B cell (primary cell): Measurements from ENCODE around the gene DDX25. TPM values are rescaled to one million over a fixed set of nuclear protein-coding genes. Genes with fewer than 3 reads are reported as not detected.

Source experiments
- ATAC-seq: fragments of 200-7000 bp; cut with Tn5 transposase; one replicate; pipeline ENCODE4 v1.10.0; 2021; ENCODE audit warnings: low read depth, mild to moderate bottlenecking, moderate number of reproducible peaks, moderate library complexity
- CTCF ChIA-PET: fragments of 350-600 bp; sonication (Branson Sonifier 250); formaldehyde crosslinking; loops from one replicate; lab custom pipeline; 2021; ENCODE audit warnings: antibody characterized with exemption, inconsistent platforms; lab: Charles Lee
- POLR2A ChIA-PET: fragments of 350-600 bp; sonication (Branson Sonifier 250); formaldehyde crosslinking; loops from one replicate; lab custom pipeline; 2021; ENCODE audit warnings: antibody characterized with exemption; lab: Charles Lee
- DNase-seq: peaks from one replicate; pipeline ENCODE4 v3.0.0; 2013
- H2AFZ ChIP-seq: 2 replicates; pipeline ENCODE4 v1.6.1; 2012; ENCODE audit warnings: mild to moderate bottlenecking, low read depth, low read length; ENCODE audit not compliant: insufficient read depth, poor library complexity, severe bottlenecking
- H3K27ac ChIP-seq, 2 donors: 1 replicate in 1 of 2; 2 replicates in 1 of 2; pipeline ENCODE4 v1.5.1; 2012 to 2013; ENCODE audit warnings: low read length in 2 of 2, mild to moderate bottlenecking in 2 of 2, moderate library complexity in 1 of 2
- H3K27me3 ChIP-seq, 4 experiments: fragments of 200-600 bp in 1 of 4; sonication (generic) in 1 of 4; replicated peaks in 1 of 4; 1 replicate in 2 of 4; 2 replicates in 2 of 4; pipeline versions ENCODE4 v1.6.1 to v1.7.0; 2013 to 2016; ENCODE audit warnings: low read length in 3 of 4, mild to moderate bottlenecking in 2 of 4, mixed read lengths in 1 of 4, moderate library complexity in 1 of 4; ENCODE audit not compliant: insufficient read depth in 4 of 4, control insufficient read depth in 3 of 4; ENCODE audit errors: control extremely low read depth in 1 of 4
- H3K36me3 ChIP-seq, 2 experiments: replicated peaks in 1 of 2; 1 replicate in 1 of 2; 2 replicates in 1 of 2; pipeline versions ENCODE4 v1.6.1 to v1.7.1; 2013; ENCODE audit warnings: low read length in 1 of 2; ENCODE audit not compliant: insufficient read depth in 2 of 2, control insufficient read depth in 1 of 2; ENCODE audit errors: control extremely low read depth in 1 of 2, extremely low read depth in 1 of 2
- H3K4me1 ChIP-seq, 2 donors: fragments of 200-600 bp in 1 of 2; sonication (generic) in 1 of 2; 1 replicate in 1 of 2; 2 replicates in 1 of 2; pipeline versions ENCODE4 v1.5.1 to v1.6.1; 2013 to 2017; ENCODE audit warnings: low read length in 2 of 2; ENCODE audit not compliant: control insufficient read depth in 2 of 2, insufficient read depth in 2 of 2
- H3K4me2 ChIP-seq: replicated peaks from 2 replicates; pipeline ENCODE3; 2012; ENCODE audit warnings: mild to moderate bottlenecking, low read depth, low read length; ENCODE audit not compliant: poor library complexity, severe bottlenecking
- H3K4me3 ChIP-seq, 5 experiments: fragments of 200-600 bp in 1 of 5; sonication (generic) in 1 of 5; 1 replicate in 3 of 5; 2 replicates in 2 of 5; pipeline versions ENCODE4 v1.5.1 to v1.7.0; 2011 to 2016; ENCODE audit warnings: low read length in 4 of 5, mild to moderate bottlenecking in 4 of 5, low read depth in 2 of 5, control low read depth in 1 of 5, moderate library complexity in 1 of 5; ENCODE audit not compliant: insufficient read depth in 1 of 5; ENCODE audit errors: control extremely low read depth in 1 of 5, extremely low read depth in 1 of 5
- H3K79me2 ChIP-seq: fragments of 200-600 bp; sonication (generic); one replicate; pipeline ENCODE4 v1.6.0; 2016; ENCODE audit warnings: low read length; ENCODE audit not compliant: control insufficient read depth, insufficient read depth
- H3K9ac ChIP-seq: fragments of 200-600 bp; sonication (generic); 2 replicates; pipeline ENCODE4 v1.6.1; 2017; ENCODE audit warnings: mild to moderate bottlenecking, low read length, moderate library complexity
- H3K9me3 ChIP-seq, 3 donors: one replicate each; pipeline versions ENCODE4 v1.6.1 to v1.7.1; 2013; ENCODE audit warnings: low read length in 2 of 3; ENCODE audit not compliant: control insufficient read depth in 2 of 3, insufficient read depth in 1 of 3; ENCODE audit errors: control extremely low read depth in 1 of 3
- H4K20me1 ChIP-seq: 2 replicates; pipeline ENCODE4 v1.6.0; 2012; ENCODE audit warnings: mild to moderate bottlenecking, low read length; ENCODE audit not compliant: insufficient read depth, control insufficient read depth, poor library complexity, severe bottlenecking
- H3K27ac Mint-ChIP-seq: one replicate; pipeline ENCODE4 v1.8.0; 2021; ENCODE audit warnings: mixed read lengths
- H3K27me3 Mint-ChIP-seq: one replicate; pipeline ENCODE4 v1.8.0; 2021; ENCODE audit warnings: mixed read lengths
- H3K4me1 Mint-ChIP-seq: one replicate; pipeline ENCODE4 v1.8.0; 2021; ENCODE audit warnings: mixed read lengths
- H3K4me3 Mint-ChIP-seq: one replicate; pipeline ENCODE4 v1.8.0; 2021; ENCODE audit warnings: mixed read lengths
- H3K9me3 Mint-ChIP-seq: one replicate; pipeline ENCODE4 v1.8.0; 2022; ENCODE audit warnings: mixed read lengths; ENCODE audit not compliant: insufficient read depth
- EZH2 ChIP-seq: IDR thresholded peaks from 2 replicates; pipeline ENCODE4 v1.6.1; 2012; ENCODE audit warnings: borderline replicate concordance, low read depth, mild to moderate bottlenecking, moderate library complexity, low read length; ENCODE audit not compliant: insufficient read depth, poor library complexity, severe bottlenecking
- WGBS: methylation state at CpG from one replicate; pipeline ENCODE4 v1.1.5; 2013; ENCODE audit warnings: missing lambda C conversion rate; ENCODE audit not compliant: insufficient coverage; 5-methylcytosine and 5-hydroxymethylcytosine counted together
- intact Hi-C: fragments of 100-400 bp; cut with micrococcal nuclease; formaldehyde crosslinking; loops from one replicate; pipeline ENCODE4 v1.10.0; 2022
- polyA plus RNA-seq: library from polyadenylated mRNA; depleted of rRNA; stranded (reverse); fragments of >200 nt; gene quantifications from 2 replicates; pipeline ENCODE4 v1.2.3, GENCODE V29; 2012
- total RNA-seq, 2 donors: library from RNA; stranded (reverse); fragments of 120-200 nt in 1 of 2; gene quantifications; 1 replicate in 1 of 2; 2 replicates in 1 of 2; pipeline versions ENCODE4 v1.2.3 to v1.2.4, GENCODE V29; 2013 to 2022
- TF ChIP-seq, protein P1 (sequence below): fragments of 200-600 bp; IDR thresholded peaks from one replicate; pipeline ENCODE4 v1.8.0; 2022; ENCODE audit warnings: antibody characterized with exemption, mild to moderate bottlenecking

Gene DDX25
- total and polyA plus RNA-seq, 2 donors (not counting 1 experiment from before 2014, with no cell fraction given), result not detected

DNA sequence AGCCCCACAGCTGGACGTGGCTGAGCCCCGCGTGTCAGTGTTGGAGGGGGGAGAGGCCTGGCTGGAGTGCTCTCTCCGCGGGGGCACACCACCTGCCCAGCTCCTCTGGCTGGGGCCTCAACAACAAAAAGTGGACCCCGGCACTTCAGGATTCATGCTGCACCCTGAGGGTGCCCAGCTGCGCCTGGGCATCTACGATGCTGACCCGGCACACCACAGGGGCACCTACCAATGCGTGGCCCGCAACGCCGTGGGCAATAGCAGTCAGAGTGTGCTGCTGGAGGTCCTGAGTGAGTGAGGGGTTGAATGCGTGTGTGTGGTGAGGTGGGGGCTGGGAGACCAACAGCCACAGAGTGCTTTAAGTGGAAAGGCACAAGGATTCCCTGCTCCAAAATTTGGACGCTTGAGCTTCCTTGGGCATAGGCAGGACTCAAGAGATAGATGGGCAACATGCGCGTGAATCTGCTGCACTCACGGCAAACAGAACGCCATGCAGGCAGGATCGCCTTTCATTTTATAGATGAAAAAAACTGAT is 49.2 kb downstream of the DDX25 start:
- H2AFZ ChIP-seq, result no peak overlapping the region
- ATAC-seq, result no peak
- H3K4me2 ChIP-seq, result no peak overlapping the region

DNA sequence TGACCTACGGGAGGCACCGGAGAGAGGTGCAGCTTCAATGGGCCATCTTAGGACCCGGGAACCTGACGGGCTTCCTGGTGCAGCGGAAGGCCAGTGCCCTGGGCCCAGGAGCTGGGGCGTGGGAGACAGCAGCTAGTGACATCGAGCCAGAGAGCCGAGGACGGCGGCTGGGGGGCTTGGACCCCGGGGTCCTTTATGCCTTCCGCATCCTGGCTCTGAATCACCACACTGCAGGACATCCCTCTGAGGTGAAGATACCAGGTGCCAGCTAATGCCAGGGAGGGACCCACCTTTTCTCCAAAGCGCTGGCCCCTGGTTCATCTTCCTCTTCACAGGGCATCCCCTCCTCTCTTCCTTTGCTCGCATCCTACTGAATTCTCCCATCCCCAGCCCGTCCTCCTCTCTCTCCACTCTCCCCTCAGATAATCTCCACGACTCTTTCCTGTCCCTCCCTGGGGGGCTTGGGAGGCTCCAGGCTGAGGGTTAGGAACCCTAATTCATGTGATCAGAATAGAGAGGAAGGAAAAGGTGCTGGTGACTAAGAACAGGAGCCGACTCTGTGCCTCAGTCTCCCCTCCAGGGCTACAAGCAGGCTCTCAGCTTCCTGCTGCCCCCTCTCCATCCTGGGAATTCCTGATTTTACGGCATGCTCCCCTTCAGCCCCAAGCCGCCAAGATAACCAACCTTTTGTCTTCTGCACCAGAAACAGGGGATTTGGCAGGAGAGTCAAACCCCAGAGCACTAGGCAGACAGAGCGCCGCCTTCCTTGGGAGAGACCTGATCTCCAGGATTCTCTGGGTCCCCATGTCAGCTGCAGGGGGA is 50.0 kb downstream of the DDX25 start:
- no peak overlapping the region for H3K27ac ChIP-seq
- no peaks in the 10 kb centered on the region for H3K4me1 Mint-ChIP-seq
- H3K36me3 ChIP-seq, result no peaks in the 10 kb centered on the region
- ChIA-PET CTCF (no interaction called here), POLR2A (no interaction called here)
- DNase-seq, result no peak
- no peak overlapping the region for H3K4me3 Mint-ChIP-seq
- no peaks in the 10 kb centered on the region for H3K79me2 ChIP-seq
- H3K27me3 ChIP-seq, result no peaks in the 10 kb centered on the region
- intact Hi-C loops, result no loop called here
- peaks cover 3% of the 10 kb centered on the region for H3K27me3 Mint-ChIP-seq
- WGBS, result 93% methylated on average over 17 of the region's 21 CpGs
- no peak overlapping the region for H3K27ac Mint-ChIP-seq
- ATAC-seq, result no peak
- no peak overlapping the region for H2AFZ ChIP-seq
- no peak overlapping the region for H3K4me3 ChIP-seq
- H4K20me1 ChIP-seq, result no peaks in the 10 kb centered on the region
- no peak for TF ChIP-seq EZH2
- TF ChIP-seq, protein P1, sequence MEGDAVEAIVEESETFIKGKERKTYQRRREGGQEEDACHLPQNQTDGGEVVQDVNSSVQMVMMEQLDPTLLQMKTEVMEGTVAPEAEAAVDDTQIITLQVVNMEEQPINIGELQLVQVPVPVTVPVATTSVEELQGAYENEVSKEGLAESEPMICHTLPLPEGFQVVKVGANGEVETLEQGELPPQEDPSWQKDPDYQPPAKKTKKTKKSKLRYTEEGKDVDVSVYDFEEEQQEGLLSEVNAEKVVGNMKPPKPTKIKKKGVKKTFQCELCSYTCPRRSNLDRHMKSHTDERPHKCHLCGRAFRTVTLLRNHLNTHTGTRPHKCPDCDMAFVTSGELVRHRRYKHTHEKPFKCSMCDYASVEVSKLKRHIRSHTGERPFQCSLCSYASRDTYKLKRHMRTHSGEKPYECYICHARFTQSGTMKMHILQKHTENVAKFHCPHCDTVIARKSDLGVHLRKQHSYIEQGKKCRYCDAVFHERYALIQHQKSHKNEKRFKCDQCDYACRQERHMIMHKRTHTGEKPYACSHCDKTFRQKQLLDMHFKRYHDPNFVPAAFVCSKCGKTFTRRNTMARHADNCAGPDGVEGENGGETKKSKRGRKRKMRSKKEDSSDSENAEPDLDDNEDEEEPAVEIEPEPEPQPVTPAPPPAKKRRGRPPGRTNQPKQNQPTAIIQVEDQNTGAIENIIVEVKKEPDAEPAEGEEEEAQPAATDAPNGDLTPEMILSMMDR, result no peak
- H3K9ac ChIP-seq, result no peak overlapping the region
- no peak overlapping the region for H3K4me2 ChIP-seq
- H3K9me3 ChIP-seq, result no peaks in the 10 kb centered on the region
- H3K9me3 Mint-ChIP-seq, result no peaks in the 10 kb centered on the region
- no peaks in the 10 kb centered on the region for H3K4me1 ChIP-seq

More for the DNA sequence above, 49.2 kb downstream of the DDX25 start:
- H4K20me1 ChIP-seq, result no peaks in the 10 kb centered on the region
- Mint-ChIP-seq H3K4me1 (no peaks in the 10 kb centered on the region), H3K27me3 (peaks cover 3% of the 10 kb centered on the region), H3K27ac (no peak overlapping the region), H3K4me3 (no peak overlapping the region), H3K9me3 (no peaks in the 10 kb centered on the region)
- DNase-seq, result no peak
- ChIA-PET POLR2A (no interaction called here), CTCF (no interaction called here)
- TF ChIP-seq, protein P1, result no peak
- no peak for TF ChIP-seq EZH2
- H3K4me1 ChIP-seq, result no peaks in the 10 kb centered on the region
- intact Hi-C loops, result no loop called here
- H3K9me3 ChIP-seq, result no peaks in the 10 kb centered on the region
- H3K27ac ChIP-seq, result no peak overlapping the region
- no peak overlapping the region for H3K9ac ChIP-seq
- H3K79me2 ChIP-seq, result no peaks in the 10 kb centered on the region
- H3K4me3 ChIP-seq, result no peak overlapping the region
- WGBS, result 85% methylated on average over 19 of the region's 20 CpGs
- H3K27me3 ChIP-seq, result no peaks in the 10 kb centered on the region
- H3K36me3 ChIP-seq, result no peaks in the 10 kb centered on the region
